GM12878 (cell line): ENCODE data around the gene DRAXIN. TPM values are rescaled to one million over a fixed set of nuclear protein-coding genes. Genes with fewer than 3 reads are reported as not detected.

Source experiments
- BMI1 ChIP-seq: fragments of 450-650 bp; IDR thresholded peaks from 2 replicates; pipeline ENCODE4 v1.6.1; 2016; ENCODE audit warnings: mild to moderate bottlenecking, moderate library complexity, borderline replicate concordance
- CREB1 ChIP-seq: IDR thresholded peaks from 2 replicates; pipeline ENCODE4 v1.6.1; 2012; ENCODE audit warnings: low read depth, mild to moderate bottlenecking, inconsistent platforms
- EED ChIP-seq: sonication (generic); IDR thresholded peaks from 2 replicates; pipeline ENCODE4 v1.6.1; 2016; ENCODE audit warnings: antibody characterized with exemption, low read depth
- HDGF ChIP-seq: fragments of 450-650 bp; IDR thresholded peaks from 2 replicates; pipeline ENCODE4 v1.6.1; 2016; ENCODE audit warnings: antibody characterized with exemption
- IKZF1 ChIP-seq: fragments of 450-650 bp; conservative IDR thresholded peaks from 2 replicates; pipeline ENCODE4 v1.6.1; 2017; ENCODE audit warnings: antibody characterized with exemption, mild to moderate bottlenecking
- IRF5 ChIP-seq: fragments of 450-650 bp; IDR thresholded peaks from 2 replicates; pipeline ENCODE4 v1.6.1; 2017; ENCODE audit warnings: borderline replicate concordance
- MYC ChIP-seq: IDR thresholded peaks from 2 replicates; pipeline ENCODE4 v1.6.1; 2011; ENCODE audit warnings: mild to moderate bottlenecking, low read length, moderate library complexity, inconsistent platforms; ENCODE audit not compliant: insufficient read depth, insufficient replicate concordance, insufficient read length, severe bottlenecking
- RELB ChIP-seq: fragments of 450-650 bp; IDR thresholded peaks from 2 replicates; pipeline ENCODE4 v1.6.1; 2017; ENCODE audit warnings: low read depth, mild to moderate bottlenecking, moderate library complexity
- REST ChIP-seq: IDR thresholded peaks from 2 replicates; pipeline ENCODE4 v1.6.1; 2012; ENCODE audit warnings: mild to moderate bottlenecking, low read depth, low read length
- SMC3 ChIP-seq: IDR thresholded peaks from 2 replicates; pipeline ENCODE4 v1.6.1; 2011; ENCODE audit warnings: low read length, improper control_type of control experiment, borderline replicate concordance
- TCF3 ChIP-seq: IDR thresholded peaks from 2 replicates; pipeline ENCODE4 v1.6.1; 2012; ENCODE audit warnings: low read depth, mild to moderate bottlenecking, low read length, borderline replicate concordance; ENCODE audit not compliant: insufficient read depth
- ZBED1 ChIP-seq: IDR thresholded peaks from 2 replicates; pipeline ENCODE4 v1.6.1; 2016; ENCODE audit warnings: borderline replicate concordance
- polyA plus RNA-seq, 11 experiments: library from polyadenylated mRNA; depleted of rRNA in 4 of 11; unstranded in 6 of 11; stranded (reverse) in 5 of 11; fragments of >200 nt; fragmentation: Nextera tagmentation in 4 of 11; fragmentation: Illumina TruSeq in 1 of 11; extraction: Ambion mirVana in 4 of 11; extraction: Trizol in 1 of 11; gene quantifications; 1 replicate in 1 of 11; 2 replicates in 10 of 11; pipeline versions ENCODE4 v1.2.1 to v1.2.3, GENCODE V29; 2011 to 2016; ENCODE audit warnings: inconsistent platforms in 2 of 11, missing spikeins in 2 of 11, low read depth in 1 of 11
- total RNA-seq, 4 experiments: library from RNA; depleted of rRNA in 3 of 4; stranded (reverse); fragments of >200 nt in 3 of 4; fragmentation: Illumina TruSeq in 1 of 4; extraction: Trizol in 1 of 4; gene quantifications; 2 replicates each; pipeline versions ENCODE4 v1.2.1 to v1.2.3, GENCODE V29; 2013 to 2021
- TF ChIP-seq, protein P1 (sequence below): fragments of 450-650 bp; IDR thresholded peaks from 2 replicates; pipeline ENCODE4 v1.6.1; 2017; ENCODE audit warnings: mild to moderate bottlenecking, moderate library complexity
- TF ChIP-seq, protein P2 (sequence below): fragments of 450-650 bp; formaldehyde crosslinking; IDR thresholded peaks from 2 replicates; pipeline ENCODE4 v1.5.0; 2022; ENCODE audit warnings: mild to moderate bottlenecking, missing genetic modification characterization

Gene DRAXIN
- total and polyA plus RNA-seq, 10 of the 15 experiments (the other 5 are each of a cell fraction or from before 2014, with no cell fraction given): 0.01 to 0.05 (median 0.03) TPM; not detected in 3

- peak; percentile 89 for TF ChIP-seq RELB
- no peak for TF ChIP-seq ZBED1
- no peak for TF ChIP-seq BMI1
- TF ChIP-seq, protein P1, sequence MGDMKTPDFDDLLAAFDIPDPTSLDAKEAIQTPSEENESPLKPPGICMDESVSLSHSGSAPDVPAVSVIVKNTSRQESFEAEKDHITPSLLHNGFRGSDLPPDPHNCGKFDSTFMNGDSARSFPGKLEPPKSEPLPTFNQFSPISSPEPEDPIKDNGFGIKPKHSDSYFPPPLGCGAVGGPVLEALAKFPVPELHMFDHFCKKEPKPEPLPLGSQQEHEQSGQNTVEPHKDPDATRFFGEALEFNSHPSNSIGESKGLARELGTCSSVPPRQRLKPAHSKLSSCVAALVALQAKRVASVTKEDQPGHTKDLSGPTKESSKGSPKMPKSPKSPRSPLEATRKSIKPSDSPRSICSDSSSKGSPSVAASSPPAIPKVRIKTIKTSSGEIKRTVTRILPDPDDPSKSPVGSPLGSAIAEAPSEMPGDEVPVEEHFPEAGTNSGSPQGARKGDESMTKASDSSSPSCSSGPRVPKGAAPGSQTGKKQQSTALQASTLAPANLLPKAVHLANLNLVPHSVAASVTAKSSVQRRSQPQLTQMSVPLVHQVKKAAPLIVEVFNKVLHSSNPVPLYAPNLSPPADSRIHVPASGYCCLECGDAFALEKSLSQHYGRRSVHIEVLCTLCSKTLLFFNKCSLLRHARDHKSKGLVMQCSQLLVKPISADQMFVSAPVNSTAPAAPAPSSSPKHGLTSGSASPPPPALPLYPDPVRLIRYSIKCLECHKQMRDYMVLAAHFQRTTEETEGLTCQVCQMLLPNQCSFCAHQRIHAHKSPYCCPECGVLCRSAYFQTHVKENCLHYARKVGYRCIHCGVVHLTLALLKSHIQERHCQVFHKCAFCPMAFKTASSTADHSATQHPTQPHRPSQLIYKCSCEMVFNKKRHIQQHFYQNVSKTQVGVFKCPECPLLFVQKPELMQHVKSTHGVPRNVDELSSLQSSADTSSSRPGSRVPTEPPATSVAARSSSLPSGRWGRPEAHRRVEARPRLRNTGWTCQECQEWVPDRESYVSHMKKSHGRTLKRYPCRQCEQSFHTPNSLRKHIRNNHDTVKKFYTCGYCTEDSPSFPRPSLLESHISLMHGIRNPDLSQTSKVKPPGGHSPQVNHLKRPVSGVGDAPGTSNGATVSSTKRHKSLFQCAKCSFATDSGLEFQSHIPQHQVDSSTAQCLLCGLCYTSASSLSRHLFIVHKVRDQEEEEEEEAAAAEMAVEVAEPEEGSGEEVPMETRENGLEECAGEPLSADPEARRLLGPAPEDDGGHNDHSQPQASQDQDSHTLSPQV: no peak
- TF ChIP-seq TCF3: no peak
- TF ChIP-seq HDGF: peak; percentile 47; the same call in 1 of the 2 replicates
- TF ChIP-seq REST: no peak
- no peak for TF ChIP-seq CREB1
- no peak for TF ChIP-seq SMC3
- peak; percentile 89 for TF ChIP-seq EED
- TF ChIP-seq, protein P2, sequence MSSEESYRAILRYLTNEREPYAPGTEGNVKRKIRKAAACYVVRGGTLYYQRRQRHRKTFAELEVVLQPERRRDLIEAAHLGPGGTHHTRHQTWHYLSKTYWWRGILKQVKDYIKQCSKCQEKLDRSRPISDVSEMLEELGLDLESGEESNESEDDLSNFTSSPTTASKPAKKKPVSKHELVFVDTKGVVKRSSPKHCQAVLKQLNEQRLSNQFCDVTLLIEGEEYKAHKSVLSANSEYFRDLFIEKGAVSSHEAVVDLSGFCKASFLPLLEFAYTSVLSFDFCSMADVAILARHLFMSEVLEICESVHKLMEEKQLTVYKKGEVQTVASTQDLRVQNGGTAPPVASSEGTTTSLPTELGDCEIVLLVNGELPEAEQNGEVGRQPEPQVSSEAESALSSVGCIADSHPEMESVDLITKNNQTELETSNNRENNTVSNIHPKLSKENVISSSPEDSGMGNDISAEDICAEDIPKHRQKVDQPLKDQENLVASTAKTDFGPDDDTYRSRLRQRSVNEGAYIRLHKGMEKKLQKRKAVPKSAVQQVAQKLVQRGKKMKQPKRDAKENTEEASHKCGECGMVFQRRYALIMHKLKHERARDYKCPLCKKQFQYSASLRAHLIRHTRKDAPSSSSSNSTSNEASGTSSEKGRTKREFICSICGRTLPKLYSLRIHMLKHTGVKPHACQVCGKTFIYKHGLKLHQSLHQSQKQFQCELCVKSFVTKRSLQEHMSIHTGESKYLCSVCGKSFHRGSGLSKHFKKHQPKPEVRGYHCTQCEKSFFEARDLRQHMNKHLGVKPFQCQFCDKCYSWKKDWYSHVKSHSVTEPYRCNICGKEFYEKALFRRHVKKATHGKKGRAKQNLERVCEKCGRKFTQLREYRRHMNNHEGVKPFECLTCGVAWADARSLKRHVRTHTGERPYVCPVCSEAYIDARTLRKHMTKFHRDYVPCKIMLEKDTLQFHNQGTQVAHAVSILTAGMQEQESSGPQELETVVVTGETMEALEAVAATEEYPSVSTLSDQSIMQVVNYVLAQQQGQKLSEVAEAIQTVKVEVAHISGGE (CRISPR knock-in tag): no peak
- no peak for TF ChIP-seq MYC
- peak; percentile 88 for TF ChIP-seq IKZF1
- TF ChIP-seq IRF5: peak; percentile 53; the same call in 1 of the 2 replicates
These were observed 20.8 kb upstream of the DRAXIN start (continued) for GRCh38 chr1:11670747-11671146.
